ENCODE data around the gene LMBR1.

LMBR1 gene

GRCh38 chr7:156793334-156793733 lies 99.6 kb downstream of the LMBR1 start:
- DNase-seq = no peak

GRCh38 chr7:156792611-156793010 lies 100.4 kb downstream of the LMBR1 start:
- DNase-seq = no peak

GRCh38 chr7:156791241-156791640 lies 101.7 kb downstream of the LMBR1 start:
- DNase-seq = no peak

GRCh38 chr7:156790264-156790663 lies 102.7 kb downstream of the LMBR1 start:
- no peak for DNase-seq

- DNase-seq = no peak
Measured at GRCh38 chr7:156785998-156786543, 106.9 kb downstream of the LMBR1 start.

GRCh38 chr7:156783864-156784263 lies 109.1 kb downstream of the LMBR1 start:
- no peak for DNase-seq

GRCh38 chr7:156781972-156782371 lies 111.0 kb downstream of the LMBR1 start:
- no peak for DNase-seq

- DNase-seq = no peak
Measured at GRCh38 chr7:156780724-156781455, 112.1 kb downstream of the LMBR1 start.

GRCh38 chr7:156778668-156779067 lies 114.3 kb downstream of the LMBR1 start:
- DNase-seq = no peak

- DNase-seq = no peak
Measured at GRCh38 chr7:156778201-156778600, 114.8 kb downstream of the LMBR1 start.

GRCh38 chr7:156777364-156778069 lies 115.5 kb downstream of the LMBR1 start:
- DNase-seq = no peak

- no peak for DNase-seq
Measured at GRCh38 chr7:156776527-156776926, 116.5 kb downstream of the LMBR1 start.

- no peak for DNase-seq
Measured at GRCh38 chr7:156773966-156774365, 119.0 kb downstream of the LMBR1 start.

GRCh38 chr7:156772725-156773124 lies 120.3 kb downstream of the LMBR1 start:
- DNase-seq = no peak

- no peak for DNase-seq
Measured at GRCh38 chr7:156768698-156769472, 124.1 kb downstream of the LMBR1 start.

GRCh38 chr7:156766666-156767065 lies 126.3 kb downstream of the LMBR1 start:
- DNase-seq = no peak

GRCh38 chr7:156765901-156766656 lies 126.9 kb downstream of the LMBR1 start:
- DNase-seq = no peak

- no peak for DNase-seq
Measured at GRCh38 chr7:156764766-156765165, 128.2 kb downstream of the LMBR1 start.

GRCh38 chr7:156764016-156764669 lies 128.8 kb downstream of the LMBR1 start:
- peak; percentile 73 for DNase-seq

GRCh38 chr7:156759579-156760202 lies 133.3 kb downstream of the LMBR1 start:
- DNase-seq = no peak

- no peak for DNase-seq
Measured at GRCh38 chr7:156759143-156759542, 133.8 kb downstream of the LMBR1 start.

- no peak for DNase-seq
Measured at GRCh38 chr7:156754201-156754600, 138.8 kb downstream of the LMBR1 start.
